Stimulated activated CD8-positive, alpha-beta memory T cell treated with anti-CD3 and anti-CD28 coated beads, Interleukin-15, amount 100 ng/mL, for 24 hours (primary cell): Measurements from ENCODE around the gene TMEM87B.
"Not testable (repeated sequence)": the region's sequence is repeated elsewhere in the genome, so short reads cannot be mapped to it uniquely, and the experiment has no call there.

Source experiments
- DNase-seq: peaks from one replicate; pipeline ENCODE4 v3.0.0-alpha.2; 2020; ENCODE audit warnings: low read depth

Gene TMEM87B

DNA sequence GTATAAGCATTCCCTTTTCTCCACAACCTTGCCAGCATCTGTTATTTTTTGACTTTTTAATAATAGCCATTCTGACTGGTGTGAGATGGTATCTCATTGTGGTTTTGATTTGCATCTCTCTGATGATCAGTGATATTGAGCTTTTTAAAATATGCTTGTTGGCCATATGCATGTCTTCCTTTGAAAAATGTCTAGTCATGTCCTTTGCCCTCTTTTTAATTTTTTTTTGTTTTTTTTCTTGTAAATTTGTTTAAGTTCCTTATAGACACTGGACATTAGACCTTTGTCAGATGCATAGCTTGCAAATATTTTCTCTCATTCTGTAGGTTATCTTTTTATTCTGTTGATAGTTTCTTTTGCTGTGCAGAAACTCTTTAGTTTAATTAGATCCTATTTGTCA, 14.7 kb downstream of the TMEM87B start:
- not testable (repeated sequence) for DNase-seq

- no peak for DNase-seq
Measured at GRCh38 chr2:112073875-112074274, 18.8 kb downstream of the TMEM87B start.

DNA sequence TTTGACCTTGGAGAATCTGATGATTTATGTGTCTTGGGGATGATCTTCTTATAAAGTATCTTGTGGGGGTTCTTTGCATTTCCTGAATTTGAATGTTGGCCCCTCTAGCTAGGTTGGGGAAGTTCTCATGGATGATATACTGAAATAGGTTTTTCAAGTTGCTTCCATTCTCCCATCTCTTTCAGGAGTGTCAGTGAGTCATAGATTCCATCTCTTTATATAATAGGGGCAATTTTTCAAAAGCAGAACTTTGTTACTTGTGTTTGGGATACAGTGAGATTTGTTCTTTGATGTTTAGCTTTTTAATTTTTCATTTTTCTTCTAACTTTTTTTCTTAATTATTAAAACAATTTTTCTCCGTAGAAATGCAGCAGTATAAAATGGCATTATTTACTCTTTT, 19.4 kb downstream of the TMEM87B start:
- DNase-seq: no peak

- no peak for DNase-seq
Measured at GRCh38 chr2:112075490-112076260, 20.6 kb downstream of the TMEM87B start.

DNA sequence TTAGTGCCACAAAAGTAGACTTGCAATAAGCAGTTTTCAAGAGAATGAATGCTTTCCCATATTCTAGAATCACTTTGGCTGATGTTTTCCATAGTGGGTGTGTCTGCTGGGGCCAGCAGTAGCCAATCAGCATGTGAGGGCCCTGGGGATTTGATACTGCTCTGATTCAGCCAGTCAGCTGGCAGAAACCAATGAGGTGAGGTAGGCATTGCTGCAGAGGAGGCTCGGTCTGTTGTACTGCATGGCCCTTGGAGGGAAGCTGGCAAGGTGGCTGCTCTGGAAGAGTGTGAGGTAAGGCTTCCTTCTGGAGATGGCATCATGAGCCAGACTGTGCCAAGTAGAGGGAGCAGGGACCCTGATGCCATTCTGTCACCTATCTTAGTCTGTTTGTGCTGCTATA, 22.7 kb downstream of the TMEM87B start:
- DNase-seq: no peak

GRCh38 chr2:112081262-112081661, 26.2 kb downstream of the TMEM87B start:
- no peak for DNase-seq

DNA sequence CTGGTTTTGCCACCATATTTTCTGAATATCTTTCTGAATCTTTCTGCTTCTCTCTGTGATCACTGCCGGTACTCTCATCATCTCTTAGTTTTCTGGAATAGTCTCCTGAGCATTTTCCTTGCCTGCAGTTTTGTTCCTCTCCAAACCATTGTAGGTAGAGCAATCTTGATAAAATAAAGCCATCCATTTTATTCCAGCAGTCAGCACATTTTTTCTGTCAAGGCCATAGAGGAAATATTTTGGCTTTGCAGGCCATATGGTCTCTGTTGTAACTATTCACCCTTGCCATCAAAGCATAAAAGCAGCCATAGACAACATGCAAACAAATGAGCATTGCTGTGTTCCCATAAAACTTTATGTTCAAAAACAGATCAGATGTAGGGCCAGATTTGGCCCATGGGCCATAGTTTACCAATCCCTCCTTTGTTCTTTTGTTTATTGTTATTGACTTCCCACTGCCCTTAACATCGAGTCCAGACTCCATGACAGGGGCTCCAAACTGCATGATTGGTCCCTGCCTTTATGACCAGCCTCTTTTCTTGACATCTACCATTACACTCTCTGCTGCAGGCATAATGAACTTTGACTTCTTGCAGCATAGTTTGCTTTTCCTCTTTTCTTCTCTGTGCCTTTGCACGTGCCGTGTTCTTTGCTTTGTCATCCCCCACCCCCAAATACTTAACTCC, 29.8 kb downstream of the TMEM87B start:
- no peak for DNase-seq

GRCh38 chr2:112085375-112085730, 30.3 kb downstream of the TMEM87B start:
- no peak for DNase-seq

GRCh38 chr2:112085916-112086669, 31.0 kb downstream of the TMEM87B start:
- no peak for DNase-seq

DNA sequence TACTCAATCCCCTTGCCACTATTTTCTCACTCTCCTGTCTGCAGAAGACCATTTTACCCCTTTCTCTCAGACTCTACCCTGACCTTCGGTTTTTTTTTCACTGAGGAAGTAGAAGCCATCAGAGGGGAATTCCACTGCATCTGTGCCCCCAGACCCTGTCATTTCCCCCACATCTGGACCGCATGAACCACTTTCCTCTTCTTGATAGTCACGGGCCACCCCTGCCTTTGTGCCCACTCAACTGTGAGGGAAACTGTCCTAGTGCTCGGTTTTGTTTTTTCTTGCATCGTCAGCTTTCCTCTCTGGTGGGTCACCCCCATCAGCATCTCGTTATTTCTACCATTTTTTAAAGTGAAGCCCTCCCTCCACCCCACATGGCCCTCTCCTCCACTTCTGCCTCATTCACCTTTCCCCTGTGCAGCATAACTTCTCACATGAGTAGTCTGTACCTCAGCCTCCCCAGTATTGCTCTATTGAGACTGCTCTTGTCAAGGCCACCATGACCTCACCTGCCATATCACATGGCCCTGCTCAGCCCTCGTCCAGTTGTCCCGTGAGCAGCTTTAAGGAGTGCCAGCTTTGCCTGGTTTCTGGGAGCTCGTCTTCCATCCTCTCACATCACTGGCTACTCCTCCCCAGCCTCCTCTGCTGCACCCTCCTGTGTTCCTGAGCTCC, 32.4 kb downstream of the TMEM87B start:
- DNase-seq: no peak

- DNase-seq: no peak
Measured at GRCh38 chr2:112089375-112089774, 34.3 kb downstream of the TMEM87B start.

DNA sequence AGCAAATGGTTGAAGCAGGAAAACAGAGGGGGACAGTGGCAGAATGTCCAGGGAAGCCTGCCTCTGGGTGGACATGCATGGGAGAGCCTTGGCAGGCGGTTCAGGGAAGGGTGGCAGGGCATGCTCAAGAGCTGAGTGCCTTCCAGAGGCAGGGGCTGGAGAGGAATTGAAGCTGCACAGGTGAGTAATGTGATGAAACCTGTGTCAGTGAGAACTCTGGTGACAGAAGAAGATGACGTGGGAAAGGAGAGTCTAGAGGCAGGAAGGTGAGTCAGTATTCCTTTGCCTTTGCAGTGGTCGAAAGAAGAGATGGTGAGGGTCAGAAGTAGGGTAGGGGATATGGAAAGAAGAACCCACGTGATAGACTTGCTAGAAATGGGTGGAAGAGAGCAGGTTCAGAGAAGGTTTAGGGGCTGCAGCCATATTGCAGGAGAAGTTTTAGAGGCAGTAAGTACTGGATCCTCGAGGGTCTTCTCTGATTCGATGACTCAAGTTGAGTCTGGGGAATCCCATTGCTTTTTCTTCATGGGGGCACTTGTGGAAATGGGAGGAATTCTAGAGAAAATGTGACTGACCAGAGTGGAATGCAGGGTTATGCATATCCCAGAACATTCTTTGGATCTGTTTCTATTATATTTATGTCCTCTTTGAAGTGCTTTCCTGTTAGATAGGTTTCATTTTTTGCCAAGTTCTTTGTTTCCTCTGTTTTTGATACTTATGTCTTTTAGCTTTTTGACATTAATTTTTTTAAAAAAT, 37.4 kb downstream of the TMEM87B start:
- no peak for DNase-seq

GRCh38 chr2:112093216-112093615, 38.1 kb downstream of the TMEM87B start:
- DNase-seq: no peak

DNA sequence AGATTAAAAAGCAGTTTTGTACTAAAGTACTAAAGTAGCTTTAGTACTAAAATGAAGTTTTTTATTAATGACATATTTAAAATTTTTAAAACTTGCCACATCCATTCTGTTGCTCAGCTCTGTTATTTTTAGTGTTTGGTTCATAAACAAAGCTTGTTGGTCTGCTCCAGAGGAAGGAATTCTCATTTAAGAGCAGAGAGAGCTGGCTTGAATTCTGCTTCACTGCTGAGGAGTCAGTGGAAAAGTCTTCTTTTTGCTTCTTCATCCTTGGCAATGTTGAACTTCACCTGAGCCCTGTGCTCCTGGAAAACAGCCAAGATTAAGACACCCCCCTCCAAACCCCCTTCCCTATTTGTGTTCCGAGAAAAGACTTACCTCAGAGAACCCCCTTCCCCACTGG, 40.6 kb downstream of the TMEM87B start:
- no peak for DNase-seq

GRCh38 chr2:112096098-112096497, 41.0 kb downstream of the TMEM87B start:
- DNase-seq: no peak

DNA sequence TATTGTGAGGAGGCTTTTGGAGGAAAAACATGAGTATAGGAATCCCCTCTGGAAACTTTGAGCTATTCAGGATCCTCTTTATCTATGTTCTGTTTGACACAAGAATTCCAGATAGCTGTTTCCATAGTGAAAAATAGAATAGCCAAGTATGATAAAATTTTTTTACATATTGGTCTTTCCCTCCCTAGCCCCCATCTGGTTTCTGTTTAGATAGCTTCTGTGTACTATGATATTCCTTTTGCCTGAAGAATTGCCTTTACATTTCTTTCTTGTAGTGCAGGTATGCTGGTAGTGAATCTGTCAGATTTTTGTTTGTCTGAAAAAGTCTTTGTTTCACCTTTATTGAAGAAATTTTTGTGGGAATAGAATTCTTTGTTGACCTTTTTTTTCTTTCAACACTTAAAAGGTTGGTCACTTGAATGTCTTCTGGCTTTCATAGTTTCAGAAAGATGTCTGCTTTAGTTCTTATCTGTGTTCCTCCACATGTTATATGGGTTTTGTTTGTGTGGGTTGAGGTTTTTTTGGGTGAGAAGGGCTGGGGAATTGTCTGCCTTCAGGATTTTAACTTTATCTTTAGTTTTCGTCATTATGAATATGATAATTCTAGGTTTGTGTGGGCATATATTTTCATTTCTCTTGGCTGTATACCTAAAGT, 53.2 kb downstream of the TMEM87B start:
- DNase-seq: no peak

- no peak for DNase-seq
Measured at GRCh38 chr2:112109278-112109677, 54.2 kb downstream of the TMEM87B start.

GRCh38 chr2:112110966-112111365, 55.9 kb downstream of the TMEM87B start:
- DNase-seq: no peak

DNA sequence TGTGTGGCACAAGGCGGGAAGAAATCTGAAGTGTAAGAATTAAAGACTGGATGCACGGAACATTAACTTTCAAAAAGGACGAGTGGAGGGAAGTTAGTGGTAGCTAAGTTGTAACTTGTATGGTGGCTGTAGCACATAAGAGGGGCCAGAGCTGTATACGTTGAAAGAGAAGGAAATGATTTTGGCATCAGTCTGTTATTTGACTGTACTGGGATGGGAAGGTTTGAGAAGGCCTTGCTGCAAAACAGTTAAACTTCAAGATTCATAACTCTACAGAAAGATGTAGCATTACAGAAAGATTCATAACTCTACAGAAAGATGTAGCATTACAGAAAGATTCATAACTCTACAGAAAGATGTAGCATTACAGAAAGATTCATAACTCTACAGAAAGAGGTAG, 58.3 kb downstream of the TMEM87B start:
- not testable (repeated sequence) for DNase-seq

GRCh38 chr2:112118148-112118547, 63.1 kb downstream of the TMEM87B start:
- DNase-seq: no peak

DNA sequence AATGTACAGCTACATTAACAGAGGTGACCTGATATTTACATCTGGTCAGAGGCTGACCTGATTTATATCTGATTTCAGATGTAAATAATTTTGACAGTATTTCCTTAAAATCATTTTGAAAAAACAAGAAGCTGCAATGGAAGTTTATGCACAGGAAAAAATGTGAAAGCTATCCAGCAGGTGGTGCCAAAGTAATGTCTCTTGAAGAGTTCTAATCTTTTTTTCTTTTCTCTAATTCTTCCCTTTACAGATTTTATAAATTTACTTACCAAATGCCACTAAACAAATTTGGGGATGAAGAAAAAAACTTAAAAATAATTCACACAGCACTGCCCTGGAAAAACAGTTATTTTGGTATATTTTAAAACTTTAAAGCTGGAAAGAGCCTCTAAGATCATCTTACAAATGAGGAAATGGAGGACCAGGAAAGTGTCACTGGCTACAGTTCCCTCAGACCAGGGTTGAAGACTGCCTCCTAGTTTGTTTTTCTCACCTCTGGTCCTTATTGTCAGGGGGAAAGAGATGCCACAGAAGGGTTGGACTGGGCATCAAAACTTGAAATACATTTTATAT, 66.7 kb downstream of the TMEM87B start:
- no peak for DNase-seq
